GM10266 (cell line): ENCODE measurements around the gene CDH1.

ENCODE experiments used
- DNase-seq: peaks from one replicate; pipeline ENCODE4 v3.0.0; 2012; ENCODE audit errors: extremely low spot score
- TF ChIP-seq, protein P1 (sequence below): IDR thresholded peaks from 2 replicates; pipeline ENCODE4 v1.5.1; 2012; ENCODE audit warnings: mild to moderate bottlenecking, low read depth; ENCODE audit not compliant: control insufficient read depth, insufficient read depth; ENCODE audit errors: missing control alignments

The CDH1 gene

DNA sequence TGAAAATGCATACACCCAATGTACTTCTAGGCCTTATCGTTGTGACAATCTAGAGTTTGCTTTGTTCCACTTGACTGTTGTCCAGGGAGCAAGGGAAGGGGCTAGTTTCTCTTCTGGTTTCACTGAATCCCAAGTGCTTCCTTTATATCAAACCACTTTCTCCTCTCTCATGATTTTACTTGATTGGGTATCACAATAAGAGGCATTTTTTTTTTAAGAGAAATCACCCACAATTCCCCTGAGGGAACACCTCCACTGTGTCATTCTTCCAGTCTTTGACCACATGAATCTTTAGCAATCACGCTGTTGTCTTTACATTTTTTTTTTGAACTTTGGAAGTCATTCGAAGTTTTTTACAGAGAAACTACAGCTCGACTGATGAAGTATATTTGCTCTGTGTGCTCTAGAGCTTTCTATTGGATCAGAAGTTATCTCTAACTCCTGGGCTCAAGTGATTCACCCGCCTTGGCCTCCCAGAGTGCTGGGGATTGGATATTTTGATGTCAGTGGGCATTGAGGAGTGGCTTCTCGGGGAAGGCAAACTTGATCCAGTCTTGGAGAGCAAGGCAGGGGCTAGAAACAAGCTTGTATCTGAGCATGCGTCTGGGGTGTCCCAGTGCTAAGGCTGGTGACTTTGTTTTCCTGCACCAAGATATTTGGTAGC, 3.0 kb downstream of the CDH1 start:
- TF ChIP-seq, protein P1, sequence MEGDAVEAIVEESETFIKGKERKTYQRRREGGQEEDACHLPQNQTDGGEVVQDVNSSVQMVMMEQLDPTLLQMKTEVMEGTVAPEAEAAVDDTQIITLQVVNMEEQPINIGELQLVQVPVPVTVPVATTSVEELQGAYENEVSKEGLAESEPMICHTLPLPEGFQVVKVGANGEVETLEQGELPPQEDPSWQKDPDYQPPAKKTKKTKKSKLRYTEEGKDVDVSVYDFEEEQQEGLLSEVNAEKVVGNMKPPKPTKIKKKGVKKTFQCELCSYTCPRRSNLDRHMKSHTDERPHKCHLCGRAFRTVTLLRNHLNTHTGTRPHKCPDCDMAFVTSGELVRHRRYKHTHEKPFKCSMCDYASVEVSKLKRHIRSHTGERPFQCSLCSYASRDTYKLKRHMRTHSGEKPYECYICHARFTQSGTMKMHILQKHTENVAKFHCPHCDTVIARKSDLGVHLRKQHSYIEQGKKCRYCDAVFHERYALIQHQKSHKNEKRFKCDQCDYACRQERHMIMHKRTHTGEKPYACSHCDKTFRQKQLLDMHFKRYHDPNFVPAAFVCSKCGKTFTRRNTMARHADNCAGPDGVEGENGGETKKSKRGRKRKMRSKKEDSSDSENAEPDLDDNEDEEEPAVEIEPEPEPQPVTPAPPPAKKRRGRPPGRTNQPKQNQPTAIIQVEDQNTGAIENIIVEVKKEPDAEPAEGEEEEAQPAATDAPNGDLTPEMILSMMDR = no peak
- DNase-seq = no peak

DNA sequence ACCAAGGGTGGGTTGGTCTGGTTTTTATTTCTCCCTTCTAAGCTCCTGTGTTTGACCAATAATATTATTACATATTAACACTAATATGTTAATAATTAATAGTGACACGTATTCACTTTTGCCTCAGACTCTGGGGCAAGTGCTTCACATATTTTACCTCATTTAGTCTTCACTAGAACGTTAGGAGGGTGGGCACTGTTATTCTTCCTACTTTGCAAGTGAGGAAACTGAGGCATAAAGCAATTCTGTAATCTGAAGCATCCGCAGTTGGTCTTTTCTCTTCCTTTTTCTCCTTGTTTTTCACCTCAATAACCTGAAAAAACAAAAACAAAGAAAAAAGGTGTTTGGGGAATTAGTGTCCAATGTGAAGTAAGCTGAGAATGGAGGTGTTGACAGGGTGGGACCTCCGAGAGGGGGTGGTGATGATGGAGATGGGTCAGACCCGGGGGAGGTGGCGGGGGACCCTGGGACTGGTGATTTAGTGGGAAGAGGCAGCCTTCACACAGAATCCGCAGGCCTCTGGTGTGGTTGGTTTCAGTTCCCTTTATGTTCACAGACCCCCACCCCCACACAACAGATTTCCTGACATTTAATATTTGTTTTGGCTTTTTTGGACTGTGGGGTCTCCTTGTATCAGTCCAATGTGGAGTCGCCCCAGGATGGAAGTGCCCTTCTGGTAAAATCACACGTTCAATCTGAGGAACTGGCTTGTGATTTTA, 3.7 kb downstream of the CDH1 start:
- no peak for DNase-seq
- TF ChIP-seq, protein P1 = no peak

DNA sequence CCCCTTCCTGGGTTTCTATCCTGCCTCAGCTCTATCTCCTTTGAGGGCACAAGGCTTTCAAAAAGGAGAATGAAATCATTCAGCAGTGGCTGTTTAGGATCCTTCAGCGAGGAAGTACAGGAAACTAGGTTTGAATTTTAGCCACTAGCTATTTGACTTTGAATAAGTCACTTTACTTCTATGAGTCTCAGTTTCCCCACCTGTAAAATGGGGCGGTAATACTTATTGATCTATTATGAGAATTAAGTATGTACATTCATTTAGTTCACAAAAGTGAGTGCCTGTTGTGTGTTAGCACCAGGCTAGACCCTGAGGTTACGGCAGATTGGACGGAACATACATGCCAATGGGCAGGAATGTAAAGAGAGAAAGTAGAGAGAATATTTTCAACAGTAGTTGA, 6.6 kb downstream of the CDH1 start:
- DNase-seq = no peak
- TF ChIP-seq, protein P1 = no peak

DNA sequence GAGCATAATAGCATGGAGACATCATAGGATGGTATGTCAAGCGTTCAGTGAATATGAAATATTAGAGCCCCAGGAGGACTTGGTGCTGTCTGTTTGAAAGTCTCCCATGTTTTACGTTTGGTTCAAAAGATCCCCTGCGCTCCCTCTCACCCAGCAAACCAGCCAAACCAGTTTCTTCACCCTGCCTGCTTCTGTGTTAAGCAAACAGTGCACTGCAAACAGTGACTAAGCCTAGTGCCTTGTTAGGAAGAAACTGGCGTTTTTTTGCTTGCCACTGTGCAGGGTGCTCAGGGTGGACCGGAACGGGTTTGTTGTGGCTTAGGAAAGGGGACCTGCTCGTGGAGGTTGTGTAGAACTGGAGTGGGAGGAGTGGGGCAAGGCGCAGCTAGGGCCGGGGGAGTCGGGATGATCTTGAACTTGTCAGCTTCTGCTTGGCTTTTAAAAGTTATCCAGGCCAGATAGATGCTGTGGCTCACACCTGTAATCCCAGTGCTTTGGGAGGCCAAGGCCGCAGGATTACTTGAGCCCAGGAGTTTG, 7.7 kb downstream of the CDH1 start:
- DNase-seq = no peak
- TF ChIP-seq, protein P1 = no peak

DNA sequence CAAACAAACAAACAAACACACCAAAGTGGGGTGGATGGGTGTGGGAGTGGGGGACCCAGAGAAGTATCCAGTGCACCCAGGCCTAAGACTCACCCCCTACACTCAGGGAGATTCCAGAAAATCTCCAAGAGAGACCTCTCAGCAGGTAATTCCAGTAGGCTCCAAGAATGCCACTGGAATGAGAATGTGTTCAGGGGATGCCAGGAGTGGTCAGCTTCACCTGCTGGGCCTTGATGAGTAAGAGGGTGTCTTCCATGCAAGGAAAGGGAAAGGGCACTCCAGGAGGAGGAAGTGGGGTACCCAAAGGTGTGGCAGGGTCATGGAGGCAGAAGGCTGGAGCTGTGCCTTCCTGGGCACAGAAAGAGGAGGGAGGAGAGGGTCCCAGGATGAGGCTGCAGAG, 9.9 kb downstream of the CDH1 start:
- TF ChIP-seq, protein P1 = no peak
- no peak for DNase-seq

DNA sequence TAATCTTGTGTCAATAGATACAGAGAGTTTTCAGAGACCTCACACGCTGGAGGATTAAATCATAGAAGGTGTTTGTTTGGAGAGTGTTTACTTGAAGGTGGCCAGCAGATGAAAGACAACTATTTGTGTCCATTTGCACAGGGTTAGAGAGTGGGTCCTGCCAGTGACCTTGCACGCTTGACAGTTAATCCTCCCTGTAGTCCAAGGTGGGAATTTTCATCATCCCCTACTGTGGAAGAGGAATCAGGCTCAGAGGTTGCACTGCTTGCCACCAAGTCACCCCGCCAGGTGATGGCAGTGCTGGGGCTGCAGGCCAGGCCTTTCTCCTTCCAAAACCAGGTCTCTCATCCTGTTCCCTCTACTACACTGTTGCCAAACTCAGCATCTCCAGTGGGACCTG, 12.3 kb downstream of the CDH1 start:
- TF ChIP-seq, protein P1 = peak; percentile 10
- DNase-seq = no peak

DNA sequence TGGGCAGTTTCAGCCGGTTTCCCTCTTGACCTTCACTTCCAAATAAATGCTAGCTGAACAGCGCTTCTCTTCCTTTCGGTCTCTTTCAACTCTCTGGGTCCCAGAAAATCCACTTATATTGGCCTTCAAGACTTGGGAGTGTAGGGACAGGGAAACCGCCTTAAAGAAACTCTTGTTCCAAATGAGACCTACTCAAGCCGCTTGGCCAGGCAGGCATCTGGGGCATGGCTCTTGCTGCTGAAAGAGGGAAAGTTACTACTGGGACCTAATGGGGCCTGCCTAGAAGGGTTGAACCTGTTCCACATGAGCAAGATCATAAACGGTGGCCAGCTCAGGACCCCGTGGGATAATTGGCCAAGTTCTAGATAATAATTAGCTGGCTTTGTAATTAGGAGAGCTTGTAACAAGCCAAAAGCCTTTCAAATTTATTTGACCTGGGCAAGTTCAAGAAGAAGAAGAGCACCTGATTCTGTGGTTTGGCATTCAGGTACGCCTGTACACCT, 13.2 kb downstream of the CDH1 start:
- TF ChIP-seq, protein P1 = no peak
- no peak for DNase-seq
